Measurements from ENCODE around the gene FALEC. TPM values are rescaled to one million over a fixed set of nuclear protein-coding genes. Genes with fewer than 3 reads are reported as not detected.

FALEC gene
- 1 to 10 TPM in 1 of 4 donors, not detected in 3; 1.1 TPM for total RNA-seq

DNA sequence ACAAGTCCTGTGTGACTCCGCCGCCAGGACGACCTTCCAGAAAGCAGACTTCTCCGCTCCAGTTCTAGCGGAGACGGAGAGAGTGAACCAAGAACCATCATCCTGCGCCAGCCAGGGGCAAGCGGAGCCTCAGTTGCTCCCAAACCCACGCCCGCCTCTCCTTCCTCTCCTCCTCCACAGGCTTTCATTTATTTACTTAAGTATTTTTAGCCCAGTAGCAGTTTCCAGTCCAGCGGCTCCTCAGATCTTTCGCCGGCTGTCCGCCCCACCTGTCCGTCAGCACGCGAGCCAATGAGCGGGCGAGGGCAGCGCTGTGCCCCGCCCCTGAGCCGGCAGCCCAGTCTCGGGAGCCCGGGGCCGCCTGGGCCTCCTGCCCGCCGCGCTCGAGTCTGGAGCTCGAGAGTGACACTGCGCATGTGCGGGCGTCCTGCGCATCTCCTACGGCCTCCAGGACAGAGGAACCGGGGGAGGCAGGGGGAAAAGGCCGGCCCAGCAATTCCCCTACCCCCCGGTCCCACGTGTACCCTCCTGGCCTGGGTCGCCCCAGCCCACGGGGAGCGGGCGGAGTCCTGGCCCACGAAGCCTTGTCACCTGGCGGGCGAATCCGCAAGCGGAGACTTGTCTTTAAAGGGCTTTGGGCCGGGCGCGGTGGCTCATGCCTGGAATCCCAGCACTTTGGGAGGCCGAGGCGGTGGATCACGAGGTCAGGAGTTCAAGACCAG, at the start of gene FALEC:
TSS of gene FALEC (plus strand) at position 425 of the 722 bp plus-strand sequence.
- peak; percentile 94 to 98 for DNase-seq (ENCODE audit: low spot score in 2 of 2)
- intact Hi-C loops (cut with DNase I; ENCODE audit: low total_unique reads): no loop called here
- peak within 1 kb of the TSS; percentile 28 for H3K4me3 ChIP-seq (ENCODE audit: low read depth, poor library complexity, severe bottlenecking)
- TF ChIP-seq CTCF (IDR thresholded peaks at IDR 0.05): no peak
- no peak for TF ChIP-seq POLR2A (IDR thresholded peaks at IDR 0.05)
- WGBS, 2 donors: 0% methylated on average over 48 to 50 of the region's 54 CpGs

DNA sequence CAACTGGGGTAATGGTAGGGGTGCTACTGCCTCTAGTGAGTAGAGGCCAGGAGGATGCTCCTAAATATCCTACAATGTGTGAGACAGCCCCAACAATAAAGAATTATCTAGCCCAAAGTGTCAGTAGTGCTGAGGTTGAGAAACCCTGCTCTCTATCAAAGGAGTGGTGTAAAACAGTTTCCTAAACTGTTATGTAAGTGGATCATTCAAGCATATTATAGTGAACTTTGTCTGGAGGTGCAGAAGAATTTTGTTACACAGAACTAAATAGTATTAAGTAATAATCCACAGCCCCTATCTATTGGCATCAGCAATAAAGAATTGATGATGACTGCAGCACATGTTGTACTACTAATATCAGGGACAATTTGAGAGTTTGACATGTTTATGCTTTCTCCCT, 48.6 kb upstream of the FALEC start:
- no peak for DNase-seq (ENCODE audit: low spot score in 2 of 2)
- intact Hi-C loops (cut with DNase I; ENCODE audit: low total_unique reads): no loop called here
- H3K4me3 ChIP-seq (ENCODE audit: low read depth, poor library complexity, severe bottlenecking): no peak overlapping the region
- no peak for TF ChIP-seq POLR2A (IDR thresholded peaks at IDR 0.05)
- no peak for TF ChIP-seq CTCF (IDR thresholded peaks at IDR 0.05)

DNA sequence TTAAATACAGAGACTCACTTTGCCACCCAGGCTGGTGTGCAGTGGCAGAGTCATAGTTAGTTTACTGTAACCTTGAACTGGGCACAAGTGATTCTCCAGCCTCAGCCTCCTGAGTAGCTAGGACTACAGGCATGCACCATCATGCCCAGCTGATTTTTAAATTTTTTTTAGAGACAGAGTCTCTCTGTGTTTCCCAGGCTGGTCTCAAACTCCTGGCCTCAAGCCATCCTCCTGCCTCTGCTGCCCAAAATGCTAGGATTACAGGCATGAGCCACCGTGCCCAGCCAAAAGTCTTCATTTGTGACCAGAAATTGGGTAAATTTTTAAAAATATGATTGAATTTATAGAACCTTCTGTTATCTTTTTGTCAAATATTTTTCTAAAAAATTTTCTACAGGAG, 46.3 kb upstream of the FALEC start:
- intact Hi-C loops (cut with DNase I; ENCODE audit: low total_unique reads): no loop called here
- TF ChIP-seq POLR2A (IDR thresholded peaks at IDR 0.05) (no peak), CTCF (IDR thresholded peaks at IDR 0.05) (no peak)
- peak in 1 of 2 donors; percentile 77 for DNase-seq (ENCODE audit: low spot score in 2 of 2)
- WGBS, 2 donors: 59 to 60% methylated on average over 1 of the region's 1 CpG
- no peak overlapping the region for H3K4me3 ChIP-seq (ENCODE audit: low read depth, poor library complexity, severe bottlenecking)

- TF ChIP-seq POLR2A (IDR thresholded peaks at IDR 0.05) (no peak), CTCF (IDR thresholded peaks at IDR 0.05) (no peak)
- intact Hi-C loops (cut with DNase I; ENCODE audit: low total_unique reads): no loop called here
Measured at GRCh38 chr1:150472601-150473200, 42.9 kb upstream of the FALEC start.

DNA sequence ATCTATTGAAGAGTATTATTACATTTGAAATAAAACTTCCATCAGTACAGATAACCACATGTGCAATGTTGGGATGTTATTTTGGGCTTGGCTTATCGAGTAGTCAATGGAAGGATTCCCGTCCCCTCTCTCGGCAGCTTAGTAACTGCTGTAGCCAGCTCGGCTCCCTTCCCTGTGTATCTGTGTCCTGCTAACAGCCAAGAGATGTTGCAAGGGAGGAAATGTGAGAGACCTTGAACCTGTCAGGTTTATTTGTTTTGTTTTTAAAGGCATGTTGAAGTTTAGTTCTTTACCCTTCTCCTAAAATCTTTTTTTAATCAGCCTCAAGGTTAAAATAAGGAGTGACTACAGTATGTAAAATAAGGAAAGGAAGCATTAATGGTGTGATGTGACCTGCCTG, 41.9 kb upstream of the FALEC start:
- TF ChIP-seq POLR2A (IDR thresholded peaks at IDR 0.05) (no peak), CTCF (IDR thresholded peaks at IDR 0.05) (no peak)
- peak in 1 of 2 donors; percentile 18 for DNase-seq (ENCODE audit: low spot score in 2 of 2)
- WGBS, 2 donors: 69 to 83% methylated on average over 4 of the region's 4 CpGs
- intact Hi-C loops (cut with DNase I; ENCODE audit: low total_unique reads): no loop called here
- H3K4me3 ChIP-seq (ENCODE audit: low read depth, poor library complexity, severe bottlenecking): no peak overlapping the region

More at GRCh38 chr1:150472601-150473200, 42.9 kb upstream of the FALEC start:
- DNase-seq (ENCODE audit: low spot score in 2 of 2): peak in 1 of 2 donors; percentile 56
- WGBS, 2 donors: 91 to 93% methylated on average over 10 of the region's 10 CpGs
- H3K4me3 ChIP-seq (ENCODE audit: low read depth, poor library complexity, severe bottlenecking): no peak overlapping the region

Measured in lower leg skin (tissue), 4 donors.